ENCODE measurements around the gene TMEM131. TPM values are rescaled to one million over a fixed set of nuclear protein-coding genes. Genes with fewer than 3 reads are reported as not detected.

Gene TMEM131
- total RNA-seq, 2 donors from 2014 or later = 20.0 to 21.4 TPM

GRCh38 chr2:98020992-98021713, 25.4 kb upstream of the TMEM131 start:
- Histone ChIP-seq H3K4me3 (no peak overlapping the region), H3K36me3 (replicated peaks in 1 of 2; ENCODE audit: insufficient read depth in 1 of 2, low read depth in 2 of 2) (no peaks in the 10 kb centered on the region), H3K4me1 (no peaks in the 10 kb centered on the region), H3K27ac (no peak overlapping the region), H3K9me3 (peaks cover 0 to 5% (median 0%) of the 10 kb centered on the region in 3 donors), H3K27me3 (no peaks in the 10 kb centered on the region)
- intact Hi-C loops (cut with DNase I) = no loop called here
- DNase-seq (no peak), ATAC-seq (no peak)
- no peak for TF ChIP-seq POLR2A (IDR thresholded peaks at IDR 0.05)
- no peak for TF ChIP-seq CTCF (IDR thresholded peaks at IDR 0.05)
- 84 to 88% methylated on average over 11 of the region's 11 CpGs for WGBS, 2 donors

- H3K27me3 ChIP-seq = no peaks in the 10 kb centered on the region
- H3K27ac ChIP-seq = no peak overlapping the region
- H3K36me3 ChIP-seq (replicated peaks in 1 of 2; ENCODE audit: insufficient read depth in 1 of 2, low read depth in 2 of 2) = no peaks in the 10 kb centered on the region
- H3K4me3 ChIP-seq = no peak overlapping the region
- no peaks in the 10 kb centered on the region for H3K4me1 ChIP-seq
- no peak for TF ChIP-seq POLR2A (IDR thresholded peaks at IDR 0.05)
- no peak for TF ChIP-seq CTCF (IDR thresholded peaks at IDR 0.05)
- intact Hi-C loops (cut with DNase I) = no loop called here
- peaks cover 0 to 5% (median 0%) of the 10 kb centered on the region in 3 donors for H3K9me3 ChIP-seq
- 79 to 86% methylated on average over 6 of the region's 6 CpGs for WGBS, 2 donors
- DNase-seq = no peak
- no peak for ATAC-seq
Observed at GRCh38 chr2:98020516-98020915, 24.8 kb upstream of the TMEM131 start.

- no peak overlapping the region for H3K4me3 ChIP-seq
- WGBS, 2 donors = 87 to 92% methylated on average over 7 of the region's 7 CpGs
- intact Hi-C loops (cut with DNase I) = no loop called here
Observed at GRCh38 chr2:98016908-98017670, 21.3 kb upstream of the TMEM131 start.

GRCh38 chr2:98015671-98016070, 19.9 kb upstream of the TMEM131 start:
- DNase-seq = no peak
- ATAC-seq = no peak
- no peak overlapping the region for H3K27ac ChIP-seq
- no peaks in the 10 kb centered on the region for H3K36me3 ChIP-seq (replicated peaks in 1 of 2; ENCODE audit: insufficient read depth in 1 of 2, low read depth in 2 of 2)
- peaks cover 0 to 3% (median 0%) of the 10 kb centered on the region in 3 donors for H3K9me3 ChIP-seq
- TF ChIP-seq POLR2A (IDR thresholded peaks at IDR 0.05) (no peak), CTCF (IDR thresholded peaks at IDR 0.05) (no peak)
- intact Hi-C loops (cut with DNase I) = no loop called here
- H3K27me3 ChIP-seq = no peaks in the 10 kb centered on the region
- H3K4me3 ChIP-seq = no peak overlapping the region
- H3K4me1 ChIP-seq = no peaks in the 10 kb centered on the region
- 15 to 33% methylated on average over 1 of the region's 1 CpG for WGBS, 2 donors

More at GRCh38 chr2:98016908-98017670, 21.3 kb upstream of the TMEM131 start:
- Histone ChIP-seq H3K36me3 (replicated peaks in 1 of 2; ENCODE audit: insufficient read depth in 1 of 2, low read depth in 2 of 2) (no peaks in the 10 kb centered on the region), H3K4me1 (no peaks in the 10 kb centered on the region), H3K9me3 (peaks cover 0 to 5% (median 0%) of the 10 kb centered on the region in 3 donors), H3K27me3 (no peaks in the 10 kb centered on the region), H3K27ac (no peak overlapping the region)
- DNase-seq (no peak), ATAC-seq (no peak)
- no peak for TF ChIP-seq POLR2A (IDR thresholded peaks at IDR 0.05)
- TF ChIP-seq CTCF (IDR thresholded peaks at IDR 0.05) = no peak
